ENCODE measurements around the gene GRID1. TPM values are rescaled to one million over a fixed set of nuclear protein-coding genes. Genes with fewer than 3 reads are reported as not detected.

Gene GRID1
- total and polyA plus RNA-seq, 9 of the 15 experiments (the other 6 are each of a cell fraction or from before 2014, with no cell fraction given), result 0.01 to 7.2 (median 1.2) TPM

DNA sequence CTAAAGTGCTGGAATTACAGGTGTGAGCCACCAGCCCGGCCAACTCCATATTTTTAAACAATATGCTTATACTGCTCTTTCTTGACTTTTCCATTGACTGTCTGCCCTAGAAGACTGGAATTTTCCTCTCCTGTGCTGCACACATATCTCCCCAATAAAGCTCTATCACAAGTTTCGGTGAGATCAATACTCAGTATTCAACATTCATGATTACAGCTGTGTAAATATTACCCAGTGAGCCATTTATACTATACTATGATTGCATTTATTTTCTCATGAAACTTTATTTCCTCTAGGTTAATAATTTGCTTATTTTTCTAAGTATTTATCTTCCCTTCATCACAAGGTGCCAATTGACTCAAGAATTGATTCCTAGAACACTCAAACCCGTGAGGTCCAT, 48.5 kb upstream of the GRID1 start (continued):
- TF ChIP-seq HMGN3 (IDR thresholded peaks at IDR 0.05; ENCODE audit: borderline replicate concordance, extremely low read depth, insufficient read length, low read depth, low read length) (no peak), SRSF1 (IDR thresholded peaks at IDR 0.05; ENCODE audit: low read depth, low read length) (no peak), CREB1 (IDR thresholded peaks at IDR 0.05) (no peak), CREB1 (CRISPR knock-in tag; IDR thresholded peaks at IDR 0.05) (no peak), FOXJ2 (tag; IDR thresholded peaks at IDR 0.05) (no peak)
- TF ChIP-seq, protein P1, sequence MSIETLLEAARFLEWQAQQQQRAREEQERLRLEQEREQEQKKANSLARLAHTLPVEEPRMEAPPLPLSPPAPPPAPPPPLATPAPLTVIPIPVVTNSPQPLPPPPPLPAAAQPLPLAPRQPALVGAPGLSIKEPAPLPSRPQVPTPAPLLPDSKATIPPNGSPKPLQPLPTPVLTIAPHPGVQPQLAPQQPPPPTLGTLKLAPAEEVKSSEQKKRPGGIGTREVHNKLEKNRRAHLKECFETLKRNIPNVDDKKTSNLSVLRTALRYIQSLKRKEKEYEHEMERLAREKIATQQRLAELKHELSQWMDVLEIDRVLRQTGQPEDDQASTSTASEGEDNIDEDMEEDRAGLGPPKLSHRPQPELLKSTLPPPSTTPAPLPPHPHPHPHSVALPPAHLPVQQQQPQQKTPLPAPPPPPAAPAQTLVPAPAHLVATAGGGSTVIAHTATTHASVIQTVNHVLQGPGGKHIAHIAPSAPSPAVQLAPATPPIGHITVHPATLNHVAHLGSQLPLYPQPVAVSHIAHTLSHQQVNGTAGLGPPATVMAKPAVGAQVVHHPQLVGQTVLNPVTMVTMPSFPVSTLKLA (conservative IDR thresholded peaks at IDR 0.05), result no peak

DNA sequence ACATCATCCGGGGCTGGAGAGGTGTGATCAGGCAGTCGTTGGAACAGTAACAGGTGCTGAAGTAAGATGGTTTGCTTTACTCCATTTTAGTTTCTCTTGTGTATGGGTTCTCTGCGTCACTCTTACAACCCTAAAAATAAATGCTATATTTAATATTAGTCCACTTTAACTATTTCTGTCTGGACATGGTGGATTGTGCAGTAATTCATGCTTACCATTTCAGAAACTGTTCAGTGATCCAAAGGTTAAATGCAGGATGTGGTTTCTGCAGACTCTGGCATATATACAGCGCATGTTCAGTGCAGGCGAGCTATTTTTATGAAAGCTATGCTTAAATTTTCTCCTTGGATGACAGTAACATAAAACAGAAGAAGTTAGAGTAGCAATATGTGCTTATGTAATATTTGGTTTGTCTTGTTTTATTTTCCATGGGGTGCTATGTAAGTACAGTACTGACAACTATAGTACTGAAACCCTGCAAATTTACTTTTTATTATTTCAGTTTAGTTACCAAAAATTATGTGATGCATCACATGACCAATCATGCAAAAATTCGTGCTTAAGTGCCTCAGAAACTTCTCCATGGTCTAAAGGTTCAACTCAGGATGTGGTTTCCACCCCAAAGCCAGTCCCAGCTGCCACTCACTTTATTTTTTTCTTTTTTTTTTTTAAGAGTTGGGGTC, 46.6 kb upstream of the GRID1 start:
- FAIRE-seq (no peak), DNase-seq (ENCODE audit: extremely low read depth in 1 of 4, low spot score in 3 of 4) (no peak), ATAC-seq (no peak)
- BruUV-seq (replicated peaks), result no TSS peak
- Histone ChIP-seq H3K9ac (ENCODE audit: insufficient read depth in 1 of 2, low read depth in 2 of 2, low read length in 2 of 2) (no peak overlapping the region), H3K79me2 (ENCODE audit: control insufficient read depth, insufficient read depth, low read length) (no peaks in the 10 kb centered on the region), H4K20me1 (replicated peaks; ENCODE audit: control insufficient read depth, insufficient read depth, low read length) (no peaks in the 10 kb centered on the region), H3K27ac (ENCODE audit: extremely low read depth, low read depth, low read length) (no peak overlapping the region), H3K4me1 (replicated peaks in 1 of 2; ENCODE audit: control insufficient read depth in 2 of 2, insufficient read depth in 2 of 2, low read length in 2 of 2) (no peaks in the 10 kb centered on the region), H3K9me3 (replicated peaks; ENCODE audit: control insufficient read depth, insufficient read depth, low read depth, low read length) (no peaks in the 10 kb centered on the region), H3K4me3 (no peak overlapping the region), H3K4me2 (ENCODE audit: insufficient read depth, low read length) (no peak overlapping the region), H3K27me3 (ENCODE audit: control insufficient read depth in 2 of 2, insufficient read depth in 2 of 2, low read length in 2 of 2) (peaks cover 3 to 9% of the 10 kb centered on the region in 2 experiments; a peak in 2 of 5 replicates), H3K36me3 (ENCODE audit: control insufficient read depth, insufficient read depth, low read length) (no peaks in the 10 kb centered on the region), H3K9me1 (ENCODE audit: control insufficient read depth, insufficient read depth, low read length) (no peaks in the 10 kb centered on the region), H2AFZ (ENCODE audit: low read depth, low read length) (no peak overlapping the region)
- POLR2A ChIA-PET, result interaction anchor here (0.6 kb wide), 1 partner anchor 231 kb away, joined by 3 read pairs; no protein-coding TSS in a partner anchor
- WGBS (ENCODE audit: insufficient coverage, low coverage, missing lambda C conversion rate), result 0% methylated on average over 6 of the region's 6 CpGs
- TF ChIP-seq ZNF146 (CRISPR knock-in tag; IDR thresholded peaks at IDR 0.05; ENCODE audit: unreplicated experiment) (no peak), ZNF589 (CRISPR knock-in tag; IDR thresholded peaks at IDR 0.05; ENCODE audit: low read depth) (no peak), TBP (optimal IDR thresholded peaks at IDR 0.05; ENCODE audit: low read depth, low read length) (no peak)
- TF ChIP-seq, protein P2, sequence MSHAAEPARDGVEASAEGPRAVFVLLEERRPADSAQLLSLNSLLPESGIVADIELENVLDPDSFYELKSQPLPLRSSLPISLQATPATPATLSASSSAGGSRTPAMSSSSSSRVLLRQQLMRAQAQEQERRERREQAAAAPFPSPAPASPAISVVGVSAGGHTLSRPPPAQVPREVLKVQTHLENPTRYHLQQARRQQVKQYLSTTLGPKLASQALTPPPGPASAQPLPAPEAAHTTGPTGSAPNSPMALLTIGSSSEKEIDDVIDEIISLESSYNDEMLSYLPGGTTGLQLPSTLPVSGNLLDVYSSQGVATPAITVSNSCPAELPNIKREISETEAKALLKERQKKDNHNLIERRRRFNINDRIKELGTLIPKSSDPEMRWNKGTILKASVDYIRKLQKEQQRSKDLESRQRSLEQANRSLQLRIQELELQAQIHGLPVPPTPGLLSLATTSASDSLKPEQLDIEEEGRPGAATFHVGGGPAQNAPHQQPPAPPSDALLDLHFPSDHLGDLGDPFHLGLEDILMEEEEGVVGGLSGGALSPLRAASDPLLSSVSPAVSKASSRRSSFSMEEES (CRISPR knock-in tag; IDR thresholded peaks at IDR 0.05), result peak; percentile 29; the same call in 1 of the 2 replicates
- TF ChIP-seq, protein P3, sequence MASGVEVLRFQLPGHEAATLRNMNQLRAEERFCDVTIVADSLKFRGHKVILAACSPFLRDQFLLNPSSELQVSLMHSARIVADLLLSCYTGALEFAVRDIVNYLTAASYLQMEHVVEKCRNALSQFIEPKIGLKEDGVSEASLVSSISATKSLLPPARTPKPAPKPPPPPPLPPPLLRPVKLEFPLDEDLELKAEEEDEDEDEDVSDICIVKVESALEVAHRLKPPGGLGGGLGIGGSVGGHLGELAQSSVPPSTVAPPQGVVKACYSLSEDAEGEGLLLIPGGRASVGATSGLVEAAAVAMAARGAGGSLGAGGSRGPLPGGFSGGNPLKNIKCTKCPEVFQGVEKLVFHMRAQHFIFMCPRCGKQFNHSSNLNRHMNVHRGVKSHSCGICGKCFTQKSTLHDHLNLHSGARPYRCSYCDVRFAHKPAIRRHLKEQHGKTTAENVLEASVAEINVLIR (CRISPR knock-in tag; IDR thresholded peaks at IDR 0.05), result no peak
- intact Hi-C loops (cut with micrococcal nuclease), result no loop called here
- CTCF ChIA-PET (ENCODE audit: low intra/inter-chr PET ratio), result no interaction called here
- in situ Hi-C loops (cut with MboI), result no loop called here
